ENCODE results near the gene BCAS4.

Gene BCAS4

DNA sequence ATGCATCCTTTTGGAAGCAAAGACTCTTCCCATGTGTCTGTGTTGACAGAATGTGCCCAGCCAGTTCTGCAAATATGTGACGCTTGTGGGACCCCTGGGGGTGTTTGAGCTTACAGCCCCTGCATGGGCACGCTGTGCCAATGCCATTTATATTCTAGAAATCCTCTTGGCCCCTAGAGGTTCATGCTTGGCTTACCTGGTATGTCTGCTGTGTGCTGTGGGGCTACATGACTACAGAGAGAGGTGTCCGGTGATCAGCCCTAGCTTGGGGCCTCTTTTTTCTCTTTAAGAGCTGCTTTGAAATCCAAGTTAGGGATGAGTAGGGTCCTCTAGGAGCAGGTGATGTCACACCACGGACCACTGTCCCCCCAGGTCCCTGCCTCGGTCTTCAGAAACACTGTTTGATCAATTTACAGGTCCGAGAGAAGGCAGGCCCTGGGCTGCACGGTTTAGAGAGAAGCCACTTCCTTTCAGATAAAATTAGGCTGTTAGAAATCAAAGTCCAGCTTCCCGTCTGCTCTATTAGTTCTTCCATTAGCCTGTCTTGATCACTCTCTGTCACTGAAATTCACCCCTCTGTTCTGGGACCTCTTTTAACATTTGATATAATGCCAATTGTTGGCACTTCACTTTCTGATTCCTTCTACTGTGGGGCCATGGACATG is 26.5 kb downstream of the BCAS4 start:
- TF ChIP-seq, protein P1, sequence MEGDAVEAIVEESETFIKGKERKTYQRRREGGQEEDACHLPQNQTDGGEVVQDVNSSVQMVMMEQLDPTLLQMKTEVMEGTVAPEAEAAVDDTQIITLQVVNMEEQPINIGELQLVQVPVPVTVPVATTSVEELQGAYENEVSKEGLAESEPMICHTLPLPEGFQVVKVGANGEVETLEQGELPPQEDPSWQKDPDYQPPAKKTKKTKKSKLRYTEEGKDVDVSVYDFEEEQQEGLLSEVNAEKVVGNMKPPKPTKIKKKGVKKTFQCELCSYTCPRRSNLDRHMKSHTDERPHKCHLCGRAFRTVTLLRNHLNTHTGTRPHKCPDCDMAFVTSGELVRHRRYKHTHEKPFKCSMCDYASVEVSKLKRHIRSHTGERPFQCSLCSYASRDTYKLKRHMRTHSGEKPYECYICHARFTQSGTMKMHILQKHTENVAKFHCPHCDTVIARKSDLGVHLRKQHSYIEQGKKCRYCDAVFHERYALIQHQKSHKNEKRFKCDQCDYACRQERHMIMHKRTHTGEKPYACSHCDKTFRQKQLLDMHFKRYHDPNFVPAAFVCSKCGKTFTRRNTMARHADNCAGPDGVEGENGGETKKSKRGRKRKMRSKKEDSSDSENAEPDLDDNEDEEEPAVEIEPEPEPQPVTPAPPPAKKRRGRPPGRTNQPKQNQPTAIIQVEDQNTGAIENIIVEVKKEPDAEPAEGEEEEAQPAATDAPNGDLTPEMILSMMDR (conservative IDR thresholded peaks at IDR 0.05; ENCODE audit: low read depth, low read length): no peak
- H3K4me3 ChIP-seq (ENCODE audit: low read depth, low read length): no peak overlapping the region
- DNase-seq (ENCODE audit: low read depth): no peak

DNA sequence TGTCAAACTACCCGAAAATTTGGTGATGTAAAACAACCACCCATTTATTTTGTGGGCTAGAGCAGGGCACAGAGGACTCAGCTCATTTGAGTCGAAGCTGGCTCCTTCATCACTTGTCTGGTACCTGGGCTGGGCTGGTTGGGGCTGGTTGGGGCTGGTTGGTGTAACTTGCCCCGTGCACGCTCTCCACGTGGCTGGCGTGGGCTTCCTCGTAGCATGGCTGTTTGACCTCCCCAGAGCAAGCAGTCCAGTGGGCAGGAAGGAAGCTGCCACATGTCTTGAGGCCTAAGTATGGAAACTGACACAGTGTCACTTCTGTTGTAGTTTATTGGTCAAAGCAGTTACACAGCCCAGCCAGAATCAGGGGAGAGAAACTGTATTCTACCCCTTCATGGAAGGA is 27.1 kb downstream of the BCAS4 start:
- TF ChIP-seq, protein P1 (conservative IDR thresholded peaks at IDR 0.05; ENCODE audit: low read depth, low read length): no peak
- no peak overlapping the region for H3K4me3 ChIP-seq (ENCODE audit: low read depth, low read length)
- DNase-seq (ENCODE audit: low read depth): no peak

DNA sequence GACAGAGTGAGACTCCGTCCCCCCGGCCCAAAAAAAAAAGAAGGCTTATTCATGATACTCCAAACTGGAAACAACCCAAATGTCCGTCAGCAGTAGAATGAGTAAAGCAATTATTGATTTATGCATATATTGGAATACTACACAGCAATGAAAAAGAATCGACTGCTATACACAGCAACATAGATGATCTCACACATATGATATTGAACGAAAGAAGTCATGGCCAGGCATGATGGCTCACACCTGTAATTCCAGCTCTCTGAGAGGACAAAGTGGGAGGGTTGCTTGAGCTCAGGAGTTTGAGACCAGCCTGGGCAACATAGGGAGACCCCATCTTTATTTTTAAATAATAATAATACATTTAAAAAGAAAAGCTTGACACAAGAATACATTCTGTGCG is 28.5 kb downstream of the BCAS4 start:
- TF ChIP-seq, protein P1 (conservative IDR thresholded peaks at IDR 0.05; ENCODE audit: low read depth, low read length): no peak
- no peak for DNase-seq (ENCODE audit: low read depth)
- H3K4me3 ChIP-seq (ENCODE audit: low read depth, low read length): no peak overlapping the region

DNA sequence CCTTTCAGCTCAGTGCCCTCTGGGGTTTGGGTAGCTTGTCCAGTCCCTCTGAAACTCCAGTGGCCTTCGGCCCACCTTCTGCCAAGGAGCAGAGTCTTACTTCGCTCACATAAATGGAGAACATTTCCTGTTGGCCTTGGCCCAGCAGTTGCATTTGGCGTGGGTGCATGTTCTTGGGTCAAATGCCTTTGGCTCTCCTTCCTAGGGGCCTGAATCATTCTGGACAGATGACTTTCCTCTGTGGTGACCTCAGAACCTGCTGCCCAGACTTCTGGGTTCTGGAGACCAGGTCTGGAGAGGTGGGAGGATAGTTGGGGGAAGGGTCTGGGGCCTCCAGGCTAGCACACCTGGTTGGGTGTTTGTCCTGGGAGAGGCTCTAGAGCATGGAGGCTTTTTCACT is 29.3 kb downstream of the BCAS4 start:
- DNase-seq (ENCODE audit: low read depth): peak; percentile 73
- H3K4me3 ChIP-seq (ENCODE audit: low read depth, low read length): no peak overlapping the region
- TF ChIP-seq, protein P1 (conservative IDR thresholded peaks at IDR 0.05; ENCODE audit: low read depth, low read length): no peak

DNA sequence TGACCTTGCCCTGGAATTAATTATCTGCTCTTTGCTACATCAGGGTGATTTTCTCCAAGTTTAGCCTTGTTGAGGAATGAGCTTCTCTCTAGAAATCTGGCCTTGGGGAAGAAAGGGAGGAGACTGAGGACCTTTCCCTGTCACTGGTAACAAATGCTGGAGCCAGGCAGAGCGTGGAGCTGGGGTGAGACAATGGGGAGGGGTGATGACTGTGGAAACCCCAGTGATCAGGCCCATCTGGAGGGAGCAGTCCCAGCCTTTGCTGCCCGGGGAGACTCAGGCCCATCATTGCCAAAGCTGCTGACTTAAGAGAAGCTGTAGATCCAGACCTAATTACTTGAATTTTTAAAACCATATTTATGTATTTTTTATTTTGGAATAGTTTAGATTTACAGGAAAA is 31.3 kb downstream of the BCAS4 start:
- DNase-seq (ENCODE audit: low read depth): no peak
- H3K4me3 ChIP-seq (ENCODE audit: low read depth, low read length): no peak overlapping the region
- TF ChIP-seq, protein P1 (conservative IDR thresholded peaks at IDR 0.05; ENCODE audit: low read depth, low read length): no peak

DNA sequence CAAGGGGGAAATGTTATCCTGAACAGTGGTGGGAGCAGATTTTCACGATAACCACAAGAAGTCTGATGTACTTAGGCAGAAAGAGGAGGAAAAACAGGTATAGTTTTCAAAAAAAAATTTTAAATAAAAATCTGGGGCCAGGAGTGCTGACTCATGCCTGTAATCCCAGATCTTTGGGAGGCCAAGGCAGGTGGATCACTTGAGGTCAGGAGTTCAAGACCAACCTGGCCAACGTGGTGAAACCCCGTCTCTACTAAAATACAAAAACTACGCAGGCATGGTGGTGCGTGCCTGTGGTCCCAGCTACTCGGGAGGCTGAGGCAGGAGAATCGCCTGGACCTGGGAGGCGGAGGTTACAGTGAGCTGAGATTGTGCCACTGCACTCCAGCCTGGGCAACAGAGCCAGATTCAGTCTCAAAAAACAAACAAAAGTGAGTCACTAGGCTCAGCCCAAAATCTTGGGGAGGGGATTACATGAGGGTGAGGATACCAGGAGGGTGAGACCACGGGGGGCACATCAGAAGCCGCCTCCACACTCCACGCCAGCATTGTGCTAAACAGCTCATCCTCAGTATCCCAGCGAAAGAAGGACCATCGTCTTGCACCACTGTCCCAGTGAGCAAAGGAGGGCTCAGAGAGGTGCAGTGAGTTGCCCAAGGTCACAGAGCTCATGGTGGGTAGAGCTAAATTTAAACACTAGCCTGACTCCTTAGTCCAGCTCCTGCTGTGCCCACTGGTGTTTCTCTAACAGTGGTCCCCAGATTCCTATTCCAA is 33.7 kb downstream of the BCAS4 start:
- no peak for DNase-seq (ENCODE audit: low read depth)
- TF ChIP-seq, protein P1 (conservative IDR thresholded peaks at IDR 0.05; ENCODE audit: low read depth, low read length): no peak
- H3K4me3 ChIP-seq (ENCODE audit: low read depth, low read length): no peak overlapping the region

DNA sequence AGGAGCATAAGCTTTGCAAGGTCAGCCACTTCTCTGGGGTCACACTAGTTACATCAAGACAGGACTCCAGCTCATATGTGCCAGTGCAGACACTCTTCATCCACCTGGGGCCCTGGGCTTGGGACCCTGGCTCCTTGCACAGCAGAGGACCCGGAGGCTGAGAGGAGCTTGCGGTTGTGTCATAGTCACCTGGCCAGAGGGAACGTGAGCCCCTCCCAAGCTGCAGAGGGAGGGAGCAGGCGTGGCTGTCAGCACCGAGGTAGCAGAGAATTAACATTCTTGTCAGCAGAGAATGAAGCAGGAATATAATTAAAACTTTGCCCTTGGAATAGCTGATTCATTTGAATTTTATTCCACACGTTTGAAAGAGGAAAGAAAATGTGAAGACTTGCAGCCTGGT is 36.8 kb downstream of the BCAS4 start:
- TF ChIP-seq, protein P1 (conservative IDR thresholded peaks at IDR 0.05; ENCODE audit: low read depth, low read length): no peak
- H3K4me3 ChIP-seq (ENCODE audit: low read depth, low read length): no peak overlapping the region
- DNase-seq (ENCODE audit: low read depth): no peak

All from choroid plexus epithelial cell (primary cell).